ENCODE results near the gene PPTC7.
"Not testable (repeated sequence)": the region's sequence is repeated elsewhere in the genome, so short reads cannot be mapped to it uniquely, and the experiment has no call there.

The PPTC7 gene

GRCh38 chr12:110534811-110535210 lies 48.3 kb downstream of the PPTC7 start:
- DNase-seq (ENCODE audit: low read depth): no peak

- DNase-seq (ENCODE audit: low read depth): no peak
Measured at GRCh38 chr12:110533607-110534006, 49.5 kb downstream of the PPTC7 start.

- no peak for DNase-seq (ENCODE audit: low read depth)
Measured at GRCh38 chr12:110532644-110533043, 50.5 kb downstream of the PPTC7 start.

- DNase-seq (ENCODE audit: low read depth): no peak
Measured at GRCh38 chr12:110531741-110532333, 51.3 kb downstream of the PPTC7 start.

GRCh38 chr12:110530511-110530910 lies 52.6 kb downstream of the PPTC7 start:
- DNase-seq (ENCODE audit: low read depth): no peak

- no peak for DNase-seq (ENCODE audit: low read depth)
Measured at GRCh38 chr12:110528277-110528839, 54.8 kb downstream of the PPTC7 start.

- not testable (repeated sequence) for DNase-seq (ENCODE audit: low read depth)
Measured at GRCh38 chr12:110520876-110521712, 62.0 kb downstream of the PPTC7 start.

GRCh38 chr12:110518014-110518413 lies 65.1 kb downstream of the PPTC7 start:
- not testable (repeated sequence) for DNase-seq (ENCODE audit: low read depth)

- no peak for DNase-seq (ENCODE audit: low read depth)
Measured at GRCh38 chr12:110516995-110517394, 66.1 kb downstream of the PPTC7 start.

GRCh38 chr12:110514363-110514762 lies 68.8 kb downstream of the PPTC7 start:
- DNase-seq (ENCODE audit: low read depth): no peak

- DNase-seq (ENCODE audit: low read depth): no peak
Measured at GRCh38 chr12:110513842-110514241, 69.3 kb downstream of the PPTC7 start.

- DNase-seq (ENCODE audit: low read depth): no peak
Measured at GRCh38 chr12:110508071-110508586, 75.0 kb downstream of the PPTC7 start.

GRCh38 chr12:110505332-110505731 lies 77.8 kb downstream of the PPTC7 start:
- no peak for DNase-seq (ENCODE audit: low read depth)

- DNase-seq (ENCODE audit: low read depth): no peak
Measured at GRCh38 chr12:110503432-110503831, 79.7 kb downstream of the PPTC7 start.

- DNase-seq (ENCODE audit: low read depth): peak; percentile 98
Measured at GRCh38 chr12:110501752-110502738, 81.1 kb downstream of the PPTC7 start, which contains the start of the genes RAD9B and VPS29. TSS of gene RAD9B (plus strand) at chr12:110502331. CDS start at chr12:110502338, 7 bp downstream. TSS of gene VPS29 (minus strand) at chr12:110502111. CDS start at chr12:110502051, 60 bp downstream.

- no peak for DNase-seq (ENCODE audit: low read depth)
Measured at GRCh38 chr12:110501399-110501751, 81.7 kb downstream of the PPTC7 start.

- no peak for DNase-seq (ENCODE audit: low read depth)
Measured at GRCh38 chr12:110498984-110499706, 84.0 kb downstream of the PPTC7 start.

Measured in stimulated activated CD8-positive, alpha-beta memory T cell treated with anti-CD3 and anti-CD28 coated beads, Interleukin-4, amount 100 ng/mL, for 24 hours (primary cell).